Astrocyte (in vitro differentiated cells and primary cell): ENCODE data around the gene NCAM2. TPM values are rescaled to one million over a fixed set of nuclear protein-coding genes. Genes with fewer than 3 reads are reported as not detected.

Experiments used
- DNase-seq: peaks from one replicate; pipeline ENCODE4 v3.0.0-alpha.2; 2010; ENCODE audit warnings: low read depth
- FAIRE-seq: peaks from 2 replicates; lab custom pipeline; 2011; peaks lifted over from hg19 to GRCh38; lab: Jason Lieb, UNC
- H2AFZ ChIP-seq: 2 replicates; pipeline ENCODE4 v1.6.0; 2012; ENCODE audit warnings: low read depth, low read length, inconsistent platforms
- H3K27ac ChIP-seq: 2 replicates; pipeline ENCODE4 v1.5.1; 2011; ENCODE audit warnings: low read depth, low read length, inconsistent platforms
- H3K27me3 ChIP-seq: 2 replicates; pipeline ENCODE4 v1.6.0; 2011; ENCODE audit warnings: low read length, inconsistent platforms; ENCODE audit not compliant: insufficient read depth
- H3K36me3 ChIP-seq: 2 replicates; pipeline ENCODE4 v1.5.1; 2011; ENCODE audit warnings: low read length, inconsistent platforms; ENCODE audit not compliant: insufficient read depth
- H3K4me1 ChIP-seq: 2 replicates; pipeline ENCODE4 v1.5.1; 2011; ENCODE audit warnings: low read length, inconsistent platforms; ENCODE audit not compliant: insufficient read depth
- H3K4me2 ChIP-seq: 2 replicates; pipeline ENCODE4 v1.6.0; 2012; ENCODE audit warnings: low read length, inconsistent platforms
- H3K4me3 ChIP-seq: 2 replicates; pipeline ENCODE4 v1.5.1; 2011; ENCODE audit warnings: low read depth, mild to moderate bottlenecking, low read length, inconsistent platforms; ENCODE audit not compliant: insufficient read depth
- H3K79me2 ChIP-seq: 2 replicates; pipeline ENCODE4 v1.6.0; 2012; ENCODE audit warnings: mild to moderate bottlenecking, low read length, inconsistent platforms; ENCODE audit not compliant: insufficient read depth
- H3K9ac ChIP-seq: 2 replicates; pipeline ENCODE4 v1.6.0; 2012; ENCODE audit warnings: mild to moderate bottlenecking, low read length, inconsistent platforms
- H3K9me3 ChIP-seq: 2 replicates; pipeline ENCODE4 v1.5.1; 2012; ENCODE audit warnings: low read depth, mild to moderate bottlenecking, low read length, inconsistent platforms; ENCODE audit not compliant: insufficient read depth
- H4K20me1 ChIP-seq: 2 replicates; pipeline ENCODE4 v1.6.0; 2012; ENCODE audit warnings: low read length, inconsistent platforms; ENCODE audit not compliant: insufficient read depth
- H3K27ac Mint-ChIP-seq: one replicate; pipeline ENCODE4 v1.8.0; 2021; ENCODE audit warnings: mild to moderate bottlenecking, mixed read lengths; ENCODE audit not compliant: unreplicated experiment
- H3K27me3 Mint-ChIP-seq: one replicate; pipeline ENCODE4 v1.8.0; 2021; ENCODE audit warnings: low read depth, mixed read lengths; ENCODE audit not compliant: unreplicated experiment
- H3K36me3 Mint-ChIP-seq: one replicate; pipeline ENCODE4 v1.8.0; 2021; ENCODE audit warnings: low read depth, mixed read lengths; ENCODE audit not compliant: unreplicated experiment
- H3K4me1 Mint-ChIP-seq: one replicate; pipeline ENCODE4 v1.8.0; 2021; ENCODE audit warnings: low read depth, mixed read lengths; ENCODE audit not compliant: unreplicated experiment
- H3K4me3 Mint-ChIP-seq: one replicate; pipeline ENCODE4 v1.8.0; 2021; ENCODE audit warnings: mild to moderate bottlenecking, moderate library complexity, mixed read lengths; ENCODE audit not compliant: unreplicated experiment
- H3K9me3 Mint-ChIP-seq: one replicate; pipeline ENCODE4 v1.8.0; 2021; ENCODE audit warnings: mild to moderate bottlenecking, mixed read lengths; ENCODE audit not compliant: unreplicated experiment
- CTCF ChIP-seq: IDR thresholded peaks from 2 replicates; pipeline ENCODE4 v1.5.1; 2011; ENCODE audit warnings: low read depth, mild to moderate bottlenecking, inconsistent platforms, low read length, moderate library complexity; ENCODE audit not compliant: insufficient read depth
- EZH2 ChIP-seq: IDR thresholded peaks from 2 replicates; pipeline ENCODE4 v1.6.1; 2012; ENCODE audit warnings: mild to moderate bottlenecking, low read length, inconsistent platforms; ENCODE audit not compliant: insufficient read depth
- total RNA-seq: library from RNA; stranded (reverse); gene quantifications from 2 replicates; pipeline ENCODE4 v1.2.1, GENCODE V29; 2021

The NCAM2 gene
- total RNA-seq, 1 donor from 2014 or later: 6.8 TPM

- DNase-seq (peak; percentile 60), FAIRE-seq (no peak)
- Mint-ChIP-seq H3K27me3 (no peaks in the 10 kb centered on the region), H3K27ac (no peak overlapping the region), H3K4me1 (peaks cover 5% of the 10 kb centered on the region), H3K9me3 (no peaks in the 10 kb centered on the region), H3K4me3 (no peak overlapping the region), H3K36me3 (no peaks in the 10 kb centered on the region)
- Histone ChIP-seq H3K27ac (no peak overlapping the region), H3K4me1 (no peaks in the 10 kb centered on the region), H3K9ac (no peak overlapping the region), H3K4me3 (no peak overlapping the region), H3K36me3 (no peaks in the 10 kb centered on the region), H2AFZ (no peak overlapping the region), H3K79me2 (no peaks in the 10 kb centered on the region), H3K4me2 (no peak overlapping the region), H4K20me1 (no peaks in the 10 kb centered on the region), H3K9me3 (no peaks in the 10 kb centered on the region), H3K27me3 (no peaks in the 10 kb centered on the region)
- TF ChIP-seq CTCF (no peak), EZH2 (no peak)
Observed at GRCh38 chr21:21268061-21268471, 269.9 kb downstream of the NCAM2 start.

- H3K4me1 ChIP-seq: no peaks in the 10 kb centered on the region
- FAIRE-seq (no peak), DNase-seq (no peak)
- no peak overlapping the region for H3K4me2 ChIP-seq
- Mint-ChIP-seq H3K9me3 (no peaks in the 10 kb centered on the region), H3K4me1 (peaks cover 5% of the 10 kb centered on the region), H3K36me3 (no peaks in the 10 kb centered on the region), H3K27me3 (no peaks in the 10 kb centered on the region), H3K27ac (no peak overlapping the region), H3K4me3 (no peak overlapping the region)
- no peaks in the 10 kb centered on the region for H3K79me2 ChIP-seq
- H3K9ac ChIP-seq: no peak overlapping the region
- no peak overlapping the region for H2AFZ ChIP-seq
- no peaks in the 10 kb centered on the region for H3K27me3 ChIP-seq
- H3K36me3 ChIP-seq: no peaks in the 10 kb centered on the region
- H4K20me1 ChIP-seq: no peaks in the 10 kb centered on the region
- H3K4me3 ChIP-seq: no peak overlapping the region
- H3K27ac ChIP-seq: no peak overlapping the region
- TF ChIP-seq EZH2: no peak
- no peak for TF ChIP-seq CTCF
- H3K9me3 ChIP-seq: no peaks in the 10 kb centered on the region
Observed at GRCh38 chr21:21268885-21269284, 270.7 kb downstream of the NCAM2 start.

GRCh38 chr21:21279193-21279901 lies 281.1 kb downstream of the NCAM2 start:
- H3K9me3 Mint-ChIP-seq: no peaks in the 10 kb centered on the region
- Histone ChIP-seq H3K9me3 (no peaks in the 10 kb centered on the region), H3K36me3 (no peaks in the 10 kb centered on the region), H2AFZ (no peak overlapping the region), H3K4me1 (no peaks in the 10 kb centered on the region), H3K4me2 (no peak overlapping the region), H3K9ac (no peak overlapping the region), H3K4me3 (no peak overlapping the region), H3K27ac (no peak overlapping the region), H3K27me3 (no peaks in the 10 kb centered on the region), H4K20me1 (no peaks in the 10 kb centered on the region), H3K79me2 (no peaks in the 10 kb centered on the region)
- FAIRE-seq: no peak
- DNase-seq: no peak
- TF ChIP-seq CTCF: no peak
- no peak for TF ChIP-seq EZH2
- H3K4me1 Mint-ChIP-seq: no peaks in the 10 kb centered on the region
- no peak overlapping the region for H3K4me3 Mint-ChIP-seq
- H3K36me3 Mint-ChIP-seq: no peaks in the 10 kb centered on the region
- no peaks in the 10 kb centered on the region for H3K27me3 Mint-ChIP-seq
- H3K27ac Mint-ChIP-seq: no peak overlapping the region
